Muscle of leg (tissue), 11 donors: ENCODE results near the gene KLHL1. TPM values are rescaled to one million over a fixed set of nuclear protein-coding genes. Genes with fewer than 3 reads are reported as not detected.

Source experiments
- DNase-seq: peaks from one replicate; pipeline ENCODE4 v3.0.0; 2013
- H3K27ac ChIP-seq: one replicate; pipeline ENCODE4 v1.5.1; 2013; ENCODE audit warnings: mild to moderate bottlenecking, low read length, control low read depth
- H3K27me3 ChIP-seq: one replicate; pipeline ENCODE4 v1.6.1; 2013; ENCODE audit warnings: low read length; ENCODE audit not compliant: control insufficient read depth, insufficient read depth
- H3K36me3 ChIP-seq: one replicate; pipeline ENCODE4 v1.6.1; 2013; ENCODE audit warnings: low read length; ENCODE audit not compliant: control insufficient read depth, insufficient read depth
- H3K4me1 ChIP-seq: one replicate; pipeline ENCODE4 v1.6.1; 2013; ENCODE audit warnings: low read length; ENCODE audit not compliant: control insufficient read depth, insufficient read depth
- H3K4me3 ChIP-seq: one replicate; pipeline ENCODE4 v1.5.1; 2013; ENCODE audit warnings: low read length, control low read depth
- H3K9me3 ChIP-seq: replicated peaks from 2 replicates; pipeline ENCODE4 v1.6.1; 2013; ENCODE audit warnings: low read depth, low read length; ENCODE audit not compliant: control insufficient read depth
- WGBS: methylation state at CpG from one replicate; pipeline ENCODE4 v1.1.5; 2013; ENCODE audit warnings: missing lambda C conversion rate; ENCODE audit not compliant: insufficient coverage; 5-methylcytosine and 5-hydroxymethylcytosine counted together
- polyA plus RNA-seq, 8 donors: library from polyadenylated mRNA; unstranded; fragments of 120-200 nt; gene quantifications; one replicate each; pipeline versions ENCODE4 v1.2.1 to v1.2.3, GENCODE V29; 2013; ENCODE audit warnings: inconsistent platforms in 1 of 8, low replicate concordance in 1 of 8; ENCODE audit not compliant: insufficient read length in 8 of 8, insufficient read depth in 1 of 8
- total RNA-seq: library from RNA; stranded (reverse); fragments of 120-200 nt; gene quantifications from one replicate; pipeline ENCODE4 v1.2.4, GENCODE V29; 2013

The KLHL1 gene
- total and polyA plus RNA-seq, 9 donors: 0.02 to 0.09 (median 0.04) TPM; not detected in 6

DNA sequence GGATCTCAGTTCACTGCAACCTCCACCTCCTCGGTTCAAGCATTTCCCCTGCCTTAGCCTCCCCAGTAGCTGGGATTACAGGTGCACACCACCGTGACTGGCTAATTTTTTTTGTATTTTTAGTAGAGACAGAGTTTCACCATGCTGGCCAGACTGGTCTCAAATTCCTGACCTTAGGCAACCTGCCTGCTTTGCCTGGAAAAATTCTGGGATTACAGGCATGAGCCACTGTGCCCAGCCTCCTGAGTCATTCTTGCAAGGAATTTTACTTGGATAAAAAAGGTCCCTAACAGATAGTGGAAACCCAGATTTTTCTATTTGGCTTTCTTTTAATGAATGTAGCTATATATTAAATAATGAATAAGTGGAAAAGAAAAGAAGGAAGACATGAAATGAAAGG, 450.6 kb downstream of the KLHL1 start:
- H3K27ac ChIP-seq: no peak overlapping the region
- no peaks in the 10 kb centered on the region for H3K36me3 ChIP-seq
- H3K9me3 ChIP-seq: peaks cover 12% of the 10 kb centered on the region
- H3K4me3 ChIP-seq: no peak overlapping the region
- no peaks in the 10 kb centered on the region for H3K4me1 ChIP-seq
- no peak for DNase-seq
- H3K27me3 ChIP-seq: no peaks in the 10 kb centered on the region
- 83% methylated on average over 1 of the region's 2 CpGs for WGBS

GRCh38 chr13:69654392-69654791, 453.9 kb downstream of the KLHL1 start:
- DNase-seq: no peak
- no CpG with 5 or more reads among the region's 5 CpGs for WGBS
- H3K36me3 ChIP-seq: no peaks in the 10 kb centered on the region
- no peaks in the 10 kb centered on the region for H3K4me1 ChIP-seq
- no peak overlapping the region for H3K27ac ChIP-seq
- peaks cover 6% of the 10 kb centered on the region for H3K9me3 ChIP-seq
- no peaks in the 10 kb centered on the region for H3K27me3 ChIP-seq
- H3K4me3 ChIP-seq: no peak overlapping the region

Other genes with a start within 250 kb of the KLHL1 start
- gene ATXN8OS, start 626 bp downstream of the KLHL1 start, total RNA-seq: not detected
- gene ATXN8OS, start 626 bp downstream of the KLHL1 start, polyA plus RNA-seq: under 1 TPM in 7 of 8 donors, not detected in 1; 0.27 to 0.54 (median 0.45) TPM